GM10266 (cell line): Measurements from ENCODE around the gene CDH15.
A peak's percentile ranks its signal among the peaks of the same experiment; 100 is the strongest.

Source experiments
- DNase-seq: peaks from one replicate; pipeline ENCODE4 v3.0.0; 2012; ENCODE audit errors: extremely low spot score
- TF ChIP-seq, protein P1 (sequence below): IDR thresholded peaks from 2 replicates; pipeline ENCODE4 v1.5.1; 2012; ENCODE audit warnings: mild to moderate bottlenecking, low read depth; ENCODE audit not compliant: control insufficient read depth, insufficient read depth; ENCODE audit errors: missing control alignments

Gene CDH15

DNA sequence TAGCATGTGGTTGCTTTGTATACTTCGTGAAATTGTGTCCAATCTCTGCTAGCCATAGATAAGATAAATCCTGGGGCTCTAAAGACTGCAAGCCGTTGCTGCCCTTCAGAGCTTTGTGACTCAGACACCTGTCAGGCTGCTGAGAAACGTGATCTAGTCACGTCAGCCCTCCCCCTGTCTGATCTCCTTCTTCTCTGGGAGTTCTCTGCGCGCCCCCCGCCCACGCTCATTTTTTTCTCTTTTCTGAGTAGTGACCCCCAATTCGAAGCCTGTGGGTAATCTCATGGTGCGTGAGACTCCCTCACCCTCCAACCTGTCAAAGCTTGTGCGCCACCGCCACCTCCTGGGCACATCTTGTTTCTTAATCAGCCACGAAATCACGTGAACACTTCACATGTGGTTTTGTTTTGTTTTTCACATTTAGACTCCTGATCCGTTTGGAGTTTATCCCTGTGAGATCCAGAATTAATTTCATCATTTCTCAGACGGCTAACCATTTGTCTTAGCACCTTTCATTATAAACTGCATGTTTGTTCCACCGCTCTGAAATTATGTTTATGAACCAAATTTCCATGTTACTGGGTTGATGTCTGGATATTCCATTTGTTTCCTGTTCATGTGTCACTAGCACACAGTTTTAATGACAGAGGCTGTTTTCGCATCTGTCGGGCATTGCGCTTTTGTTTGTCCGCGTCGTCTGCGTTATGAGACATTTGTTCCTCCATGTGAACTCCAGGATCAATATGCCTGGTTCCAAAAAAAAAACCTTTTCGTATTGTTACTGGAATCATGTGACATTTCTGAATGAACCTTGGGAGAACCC, 45.0 kb downstream of the CDH15 start:
- TF ChIP-seq, protein P1, sequence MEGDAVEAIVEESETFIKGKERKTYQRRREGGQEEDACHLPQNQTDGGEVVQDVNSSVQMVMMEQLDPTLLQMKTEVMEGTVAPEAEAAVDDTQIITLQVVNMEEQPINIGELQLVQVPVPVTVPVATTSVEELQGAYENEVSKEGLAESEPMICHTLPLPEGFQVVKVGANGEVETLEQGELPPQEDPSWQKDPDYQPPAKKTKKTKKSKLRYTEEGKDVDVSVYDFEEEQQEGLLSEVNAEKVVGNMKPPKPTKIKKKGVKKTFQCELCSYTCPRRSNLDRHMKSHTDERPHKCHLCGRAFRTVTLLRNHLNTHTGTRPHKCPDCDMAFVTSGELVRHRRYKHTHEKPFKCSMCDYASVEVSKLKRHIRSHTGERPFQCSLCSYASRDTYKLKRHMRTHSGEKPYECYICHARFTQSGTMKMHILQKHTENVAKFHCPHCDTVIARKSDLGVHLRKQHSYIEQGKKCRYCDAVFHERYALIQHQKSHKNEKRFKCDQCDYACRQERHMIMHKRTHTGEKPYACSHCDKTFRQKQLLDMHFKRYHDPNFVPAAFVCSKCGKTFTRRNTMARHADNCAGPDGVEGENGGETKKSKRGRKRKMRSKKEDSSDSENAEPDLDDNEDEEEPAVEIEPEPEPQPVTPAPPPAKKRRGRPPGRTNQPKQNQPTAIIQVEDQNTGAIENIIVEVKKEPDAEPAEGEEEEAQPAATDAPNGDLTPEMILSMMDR: peak; percentile 89

DNA sequence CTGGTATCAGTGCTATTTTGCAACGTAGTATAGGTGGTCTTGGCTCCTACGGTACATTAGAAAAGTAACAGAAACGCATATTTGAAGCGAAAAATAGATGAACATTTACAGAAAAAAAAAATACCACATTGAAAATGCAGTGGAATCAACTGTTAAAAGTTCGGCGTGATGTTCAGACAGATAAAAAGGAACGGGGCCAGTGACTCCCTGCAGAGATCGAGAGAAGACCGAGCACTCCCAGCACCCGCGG, 45.5 kb downstream of the CDH15 start:
- TF ChIP-seq, protein P1: no peak
- no peak for DNase-seq

More for the DNA sequence above, 45.0 kb downstream of the CDH15 start:
- DNase-seq: peak; percentile 88

- peak; percentile 95 for DNase-seq
- TF ChIP-seq, protein P1: no peak
Observed at GRCh38 chr16:89217388-89218191, 46.0 kb downstream of the CDH15 start, which contains the start of gene ZNF778. TSS of gene ZNF778 (plus strand) at chr16:89217703. CDS start at chr16:89221128, 3,425 bp downstream.

DNA sequence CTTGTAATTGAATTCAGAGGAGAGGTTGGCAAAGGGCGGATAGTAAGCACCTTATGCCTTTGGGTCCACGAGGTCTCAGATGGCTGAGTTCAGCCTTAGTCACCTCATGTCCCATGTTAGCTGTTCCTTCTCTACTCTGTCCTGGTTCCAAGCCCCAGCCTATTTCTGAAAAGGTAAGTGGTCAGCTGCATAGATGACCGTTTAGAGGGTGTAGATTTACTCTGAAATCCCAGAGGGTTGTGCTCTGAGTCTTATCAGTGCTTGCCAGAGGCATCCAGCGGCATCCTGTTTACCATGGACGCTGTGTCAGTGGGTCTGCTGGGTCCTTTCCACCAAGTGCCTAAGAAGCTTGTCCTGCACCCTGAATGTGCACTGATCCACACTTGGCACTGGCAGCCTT, 47.8 kb downstream of the CDH15 start:
- TF ChIP-seq, protein P1: no peak
- DNase-seq: no peak

DNA sequence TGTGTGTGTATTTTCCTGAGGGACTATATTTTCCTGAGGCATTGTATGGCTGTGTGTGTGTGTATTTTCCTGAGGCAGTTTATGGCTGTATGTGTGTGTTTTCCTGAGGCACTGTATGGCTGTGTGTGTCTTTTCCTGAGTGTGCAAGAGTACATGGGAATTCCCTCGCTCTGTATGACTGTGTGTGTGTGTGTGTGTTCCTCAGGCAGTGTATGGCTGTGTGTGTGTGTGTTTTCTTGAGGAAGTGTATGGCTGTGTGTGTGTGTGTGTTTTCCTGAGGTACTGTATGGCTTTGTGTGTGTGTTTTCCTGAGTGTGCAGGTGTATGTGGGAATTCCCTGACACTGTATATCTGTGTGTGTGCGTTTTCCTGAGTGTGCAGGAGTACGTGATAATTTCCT, 50.1 kb downstream of the CDH15 start:
- TF ChIP-seq, protein P1: no peak
- no peak for DNase-seq

DNA sequence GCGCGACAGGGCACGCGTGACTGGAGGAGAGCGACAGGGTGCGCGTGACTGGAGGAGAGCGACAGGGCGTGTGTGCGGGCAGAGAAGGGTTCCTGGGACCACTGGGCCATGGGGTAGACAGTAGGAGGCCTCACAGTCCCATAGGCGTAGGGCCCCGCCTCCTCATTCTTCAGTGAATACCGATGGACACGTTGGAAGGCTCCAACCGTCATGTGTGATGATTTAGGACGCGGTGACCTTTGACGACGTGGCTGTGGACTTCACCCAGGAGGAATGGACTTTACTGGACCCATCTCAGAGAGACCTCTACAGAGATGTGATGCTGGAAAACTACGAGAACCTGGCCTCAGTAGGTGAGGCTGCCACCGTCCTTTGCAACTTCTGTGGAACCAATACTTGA, 51.4 kb downstream of the CDH15 start:
- TF ChIP-seq, protein P1: no peak
- no peak for DNase-seq

DNA sequence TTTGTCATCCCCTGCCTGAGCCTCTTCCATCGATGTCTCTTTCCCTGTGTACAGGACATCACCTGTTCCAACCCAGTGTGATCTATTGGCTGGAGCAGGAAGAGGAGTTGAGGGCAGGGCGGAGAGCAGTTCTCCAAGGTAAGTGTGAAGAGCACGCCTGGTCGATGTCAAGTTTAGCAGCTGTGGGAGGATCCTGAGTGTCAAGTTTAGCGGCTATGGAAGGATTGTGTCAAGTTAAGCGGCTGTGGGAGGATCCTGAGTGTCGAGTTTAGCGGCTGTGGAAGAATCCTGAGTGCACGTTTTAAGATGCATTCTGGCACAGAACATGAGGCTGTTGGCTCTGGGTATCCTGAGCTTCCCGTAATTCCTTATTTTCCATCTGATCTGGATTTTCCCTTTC, 53.1 kb downstream of the CDH15 start:
- TF ChIP-seq, protein P1: no peak
- no peak for DNase-seq
